ENCODE data around the gene RXRB.

Gene RXRB

DNA sequence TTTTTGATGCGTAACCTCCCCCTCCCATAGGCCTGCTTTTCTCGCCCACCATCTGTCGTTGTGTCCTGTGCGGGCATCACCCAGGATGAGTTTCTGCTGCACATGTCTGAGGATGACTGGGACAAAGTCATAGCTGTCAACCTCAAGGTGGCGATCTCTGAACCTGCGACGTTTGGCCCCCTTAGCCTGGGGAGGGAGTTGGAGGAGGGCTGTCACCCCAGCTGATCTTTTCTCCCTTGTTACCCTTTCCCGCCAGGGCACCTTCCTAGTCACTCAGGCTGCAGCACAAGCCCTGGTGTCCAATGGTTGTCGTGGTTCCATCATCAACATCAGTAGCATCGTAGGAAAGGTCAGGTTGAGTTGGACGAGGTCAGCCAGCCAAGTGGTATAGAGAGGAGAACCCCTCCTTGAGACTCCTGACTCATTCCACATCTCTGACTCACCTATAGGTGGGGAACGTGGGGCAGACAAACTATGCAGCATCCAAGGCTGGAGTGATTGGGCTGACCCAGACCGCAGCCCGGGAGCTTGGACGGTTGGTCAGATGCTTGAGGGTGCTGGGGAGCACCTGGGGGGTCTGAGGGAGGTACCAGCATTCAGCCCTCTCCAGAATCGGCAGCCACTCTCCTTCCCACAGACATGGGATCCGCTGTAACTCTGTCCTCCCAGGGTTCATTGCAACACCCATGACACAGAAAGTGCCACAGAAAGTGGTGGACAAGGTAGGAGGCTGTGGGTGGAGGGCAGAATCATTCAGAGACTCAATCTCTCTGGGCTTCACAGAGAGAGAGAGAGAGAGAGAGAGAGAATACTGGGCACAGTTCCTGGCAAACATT lies 4.9 kb upstream of the RXRB start:
- Histone ChIP-seq H3K4me3 (ENCODE audit: low read depth, low read length) (peak overlapping the region; percentile 95), H3K27ac (peak overlapping the region; percentile 95), H3K4me1 (peaks cover 27% of the 10 kb centered on the region), H3K9me3 (ENCODE audit: control insufficient read depth, low read length) (no peaks in the 10 kb centered on the region), H3K27me3 (ENCODE audit: control insufficient read depth, insufficient read depth, low read length) (no peaks in the 10 kb centered on the region), H3K36me3 (ENCODE audit: control insufficient read depth, insufficient read depth, low read length) (no peaks in the 10 kb centered on the region), H2AFZ (peak overlapping the region; percentile 94), H3K79me2 (peaks cover 28% of the 10 kb centered on the region), H3K4me2 (ENCODE audit: low read length) (peak overlapping the region; percentile 97), H3K9ac (no peak overlapping the region)
- TF ChIP-seq, protein P1, sequence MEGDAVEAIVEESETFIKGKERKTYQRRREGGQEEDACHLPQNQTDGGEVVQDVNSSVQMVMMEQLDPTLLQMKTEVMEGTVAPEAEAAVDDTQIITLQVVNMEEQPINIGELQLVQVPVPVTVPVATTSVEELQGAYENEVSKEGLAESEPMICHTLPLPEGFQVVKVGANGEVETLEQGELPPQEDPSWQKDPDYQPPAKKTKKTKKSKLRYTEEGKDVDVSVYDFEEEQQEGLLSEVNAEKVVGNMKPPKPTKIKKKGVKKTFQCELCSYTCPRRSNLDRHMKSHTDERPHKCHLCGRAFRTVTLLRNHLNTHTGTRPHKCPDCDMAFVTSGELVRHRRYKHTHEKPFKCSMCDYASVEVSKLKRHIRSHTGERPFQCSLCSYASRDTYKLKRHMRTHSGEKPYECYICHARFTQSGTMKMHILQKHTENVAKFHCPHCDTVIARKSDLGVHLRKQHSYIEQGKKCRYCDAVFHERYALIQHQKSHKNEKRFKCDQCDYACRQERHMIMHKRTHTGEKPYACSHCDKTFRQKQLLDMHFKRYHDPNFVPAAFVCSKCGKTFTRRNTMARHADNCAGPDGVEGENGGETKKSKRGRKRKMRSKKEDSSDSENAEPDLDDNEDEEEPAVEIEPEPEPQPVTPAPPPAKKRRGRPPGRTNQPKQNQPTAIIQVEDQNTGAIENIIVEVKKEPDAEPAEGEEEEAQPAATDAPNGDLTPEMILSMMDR (IDR thresholded peaks at IDR 0.05): no peak

DNA sequence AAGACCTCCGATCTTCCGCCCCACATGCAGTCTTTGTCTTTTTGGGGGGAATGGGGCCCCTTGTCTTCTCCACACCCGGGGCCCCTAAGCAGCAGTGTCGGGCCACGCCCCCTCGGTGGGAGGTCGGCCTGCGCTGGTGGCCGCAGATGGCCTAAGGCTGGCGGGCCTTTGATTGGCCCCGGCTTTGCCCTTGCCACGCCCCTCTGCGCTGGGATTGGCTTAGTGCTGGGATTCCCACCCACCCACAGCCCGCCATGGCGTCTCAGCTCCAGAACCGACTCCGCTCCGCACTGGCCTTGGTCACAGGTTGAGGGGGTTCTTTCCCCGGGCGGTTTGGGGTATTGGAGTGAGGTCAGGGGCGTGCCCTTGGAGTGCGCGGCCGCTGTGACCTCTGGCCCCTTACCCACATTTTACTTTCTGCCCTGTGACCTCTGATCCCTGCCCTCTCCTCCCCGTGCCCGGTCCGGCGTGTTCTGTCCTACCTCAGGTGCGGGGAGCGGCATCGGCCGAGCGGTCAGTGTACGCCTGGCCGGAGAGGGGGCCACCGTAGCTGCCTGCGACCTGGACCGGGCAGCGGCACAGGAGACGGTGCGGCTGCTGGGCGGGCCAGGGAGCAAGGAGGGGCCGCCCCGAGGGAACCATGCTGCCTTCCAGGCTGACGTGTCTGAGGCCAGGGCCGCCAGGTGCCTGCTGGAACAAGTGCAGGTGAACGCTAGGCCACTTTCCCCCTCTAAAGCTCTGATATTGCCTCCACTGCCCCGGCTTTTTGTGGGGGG lies 4.1 kb upstream of the RXRB start, which contains the start of gene HSD17B8:
Gene HSD17B8 (plus strand): TSS at position 241 of the 776 bp plus-strand sequence. CDS start 14 bp downstream, at position 255.
- peak within 1 kb of the TSS; percentile 95 for H3K27ac ChIP-seq
- TF ChIP-seq, protein P1 (IDR thresholded peaks at IDR 0.05): no peak
- peak within 1 kb of the TSS; percentile 94 for H2AFZ ChIP-seq

DNA sequence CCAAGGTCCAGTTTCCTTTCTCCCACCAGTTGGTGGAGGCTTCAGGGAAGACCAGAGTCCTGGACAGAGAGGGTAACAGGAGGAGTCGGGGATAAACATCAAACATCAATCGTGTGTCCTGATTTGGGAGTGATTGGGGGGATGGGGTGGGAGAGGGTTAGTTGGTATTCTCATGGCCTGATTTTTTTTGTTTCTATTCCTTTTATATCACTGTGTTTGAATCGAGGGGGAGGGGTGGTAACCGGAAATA lies 3.6 kb upstream of the RXRB start:
- H3K9ac ChIP-seq: no peak overlapping the region
- H3K27ac ChIP-seq: peak overlapping the region; percentile 95
- H3K4me1 ChIP-seq: peaks cover 27% of the 10 kb centered on the region

More for the DNA sequence above, 4.1 kb upstream of the RXRB start, which contains the start of gene HSD17B8:
- Histone ChIP-seq H3K4me3 (ENCODE audit: low read depth, low read length) (peak within 1 kb of the TSS; percentile 95), H3K4me2 (ENCODE audit: low read length) (peak within 1 kb of the TSS; percentile 97), H3K36me3 (ENCODE audit: control insufficient read depth, insufficient read depth, low read length) (no peaks in the 10 kb centered on the region), H3K4me1 (peaks cover 27% of the 10 kb centered on the region), H3K27me3 (ENCODE audit: control insufficient read depth, insufficient read depth, low read length) (no peaks in the 10 kb centered on the region), H3K9me3 (ENCODE audit: control insufficient read depth, low read length) (no peaks in the 10 kb centered on the region), H3K79me2 (peaks cover 34% of the 10 kb centered on the region), H3K9ac (peak within 1 kb of the TSS; percentile 85)

DNA sequence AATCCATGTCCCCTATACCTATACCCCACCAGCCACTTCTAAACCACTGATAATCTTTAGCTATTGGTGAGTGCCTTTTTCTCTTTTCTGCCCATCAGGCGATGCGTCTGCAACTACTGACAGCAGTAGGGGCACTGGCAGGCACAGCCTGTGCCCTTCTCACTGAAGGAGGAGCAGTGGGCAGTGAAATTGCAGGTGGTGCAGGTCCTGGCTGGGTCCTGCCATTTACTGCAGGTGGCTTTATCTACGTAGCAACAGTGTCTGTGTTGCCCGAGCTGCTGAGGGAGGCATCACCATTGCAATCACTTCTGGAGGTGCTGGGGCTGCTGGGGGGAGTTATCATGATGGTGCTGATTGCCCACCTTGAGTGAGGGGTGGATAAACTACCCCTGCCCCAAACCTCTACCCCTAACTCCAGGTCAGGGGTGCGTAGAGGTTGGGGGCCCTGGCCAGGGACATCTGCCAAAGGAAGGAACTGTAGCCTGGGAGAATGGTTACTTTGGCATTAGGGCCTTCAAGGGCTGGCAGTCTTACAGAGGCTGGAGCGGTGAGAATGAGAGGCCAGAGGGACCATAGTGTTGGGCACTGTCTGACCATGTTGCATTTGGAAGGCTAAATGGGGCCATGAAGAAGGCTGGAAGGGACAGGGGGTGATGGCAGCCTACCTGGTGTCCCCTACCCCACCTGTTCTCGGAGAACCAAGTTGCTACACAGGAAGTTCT lies 3.1 kb upstream of the RXRB start:
- Histone ChIP-seq H2AFZ (no peak overlapping the region), H3K9me3 (ENCODE audit: control insufficient read depth, low read length) (no peaks in the 10 kb centered on the region), H3K27ac (no peak overlapping the region), H3K9ac (no peak overlapping the region), H3K4me3 (ENCODE audit: low read depth, low read length) (no peak overlapping the region), H3K27me3 (ENCODE audit: control insufficient read depth, insufficient read depth, low read length) (no peaks in the 10 kb centered on the region), H3K36me3 (ENCODE audit: control insufficient read depth, insufficient read depth, low read length) (no peaks in the 10 kb centered on the region), H3K79me2 (peaks cover 36% of the 10 kb centered on the region), H3K4me1 (peaks cover 27% of the 10 kb centered on the region), H3K4me2 (ENCODE audit: low read length) (peak overlapping the region; percentile 97)
- TF ChIP-seq, protein P1 (IDR thresholded peaks at IDR 0.05): no peak

More for the DNA sequence above, 3.6 kb upstream of the RXRB start:
- Histone ChIP-seq H3K4me2 (ENCODE audit: low read length) (peak overlapping the region; percentile 97), H2AFZ (peak overlapping the region; percentile 94), H3K4me3 (ENCODE audit: low read depth, low read length) (peak overlapping the region; percentile 95), H3K36me3 (ENCODE audit: control insufficient read depth, insufficient read depth, low read length) (no peaks in the 10 kb centered on the region), H3K27me3 (ENCODE audit: control insufficient read depth, insufficient read depth, low read length) (no peaks in the 10 kb centered on the region), H3K79me2 (peaks cover 36% of the 10 kb centered on the region), H3K9me3 (ENCODE audit: control insufficient read depth, low read length) (no peaks in the 10 kb centered on the region)
- TF ChIP-seq, protein P1 (IDR thresholded peaks at IDR 0.05): no peak

Measured in parathyroid adenoma (tissue), 2 donors.